Parathyroid adenoma (tissue), 2 donors: ENCODE measurements around the gene FGFR4.

Experiments used
- H2AFZ ChIP-seq: fragments of 300-600 bp; sonication (generic); one replicate; pipeline ENCODE4 v1.7.0; 2017; ENCODE audit warnings: antibody characterized with exemption, mild to moderate bottlenecking
- H3K27ac ChIP-seq: fragments of 300-600 bp; sonication (generic); one replicate; pipeline ENCODE4 v1.7.0; 2017
- H3K27me3 ChIP-seq: fragments of 300-600 bp; sonication (generic); one replicate; pipeline ENCODE4 v1.7.0; 2017; ENCODE audit warnings: low read length; ENCODE audit not compliant: control insufficient read depth, insufficient read depth
- H3K36me3 ChIP-seq: fragments of 300-600 bp; sonication (generic); one replicate; pipeline ENCODE4 v1.7.0; 2017; ENCODE audit warnings: low read length; ENCODE audit not compliant: control insufficient read depth, insufficient read depth
- H3K4me1 ChIP-seq: fragments of 300-600 bp; sonication (generic); one replicate; pipeline ENCODE4 v1.7.0; 2017; ENCODE audit warnings: control low read depth
- H3K4me2 ChIP-seq: fragments of 300-600 bp; sonication (generic); one replicate; pipeline ENCODE4 v1.7.0; 2017; ENCODE audit warnings: low read length
- H3K4me3 ChIP-seq: fragments of 300-600 bp; sonication (generic); one replicate; pipeline ENCODE4 v1.7.0; 2017; ENCODE audit warnings: low read depth, low read length
- H3K79me2 ChIP-seq: fragments of 300-600 bp; sonication (generic); one replicate; pipeline ENCODE4 v1.7.0; 2017; ENCODE audit warnings: control low read depth
- H3K9ac ChIP-seq: fragments of 300-600 bp; sonication (generic); one replicate; pipeline ENCODE4 v1.7.0; 2017; ENCODE audit warnings: mild to moderate bottlenecking
- H3K9me3 ChIP-seq: fragments of 300-600 bp; sonication (generic); one replicate; pipeline ENCODE4 v1.7.0; 2017; ENCODE audit warnings: low read length; ENCODE audit not compliant: control insufficient read depth
- TF ChIP-seq, protein P1 (sequence below): fragments of 300-600 bp; sonication (generic); IDR thresholded peaks from one replicate; pipeline ENCODE4 v1.7.0; 2017; ENCODE audit warnings: antibody characterized with exemption, mild to moderate bottlenecking
- donor health status: primary hyperparathyroidism.

Gene FGFR4

DNA sequence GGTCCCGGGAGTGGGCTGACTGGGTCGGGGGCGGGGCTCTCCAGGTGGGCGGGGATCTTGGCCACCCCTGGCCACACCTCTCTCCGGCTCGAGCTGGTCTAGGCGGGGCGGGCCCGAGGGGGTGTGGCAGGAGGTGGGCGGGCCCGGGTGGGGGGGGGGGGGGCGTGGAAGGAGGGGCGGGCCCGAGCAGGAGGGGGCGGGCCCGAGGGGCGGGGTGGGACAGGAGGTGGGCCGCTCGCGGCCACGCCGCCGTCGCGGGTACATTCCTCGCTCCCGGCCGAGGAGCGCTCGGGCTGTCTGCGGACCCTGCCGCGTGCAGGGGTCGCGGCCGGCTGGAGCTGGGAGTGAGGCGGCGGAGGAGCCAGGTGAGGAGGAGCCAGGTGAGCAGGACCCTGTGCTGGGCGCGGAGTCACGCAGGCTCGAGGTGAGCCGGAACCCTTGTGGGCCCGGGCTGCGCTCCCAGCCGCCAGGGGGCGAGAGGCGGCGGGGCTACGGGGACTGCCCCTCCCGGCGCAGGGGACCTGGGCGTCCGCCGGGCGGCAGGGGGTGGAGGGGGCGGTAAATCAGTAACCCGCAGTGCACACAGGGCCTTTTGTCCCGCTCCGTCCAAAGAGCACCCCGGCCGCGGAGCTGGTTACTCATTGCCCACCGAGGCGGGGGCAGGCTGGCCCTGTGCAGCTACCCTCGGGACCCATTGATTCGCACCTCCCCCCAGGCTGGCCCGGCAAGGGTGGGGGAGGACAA, at the start of gene FGFR4:
Gene FGFR4, plus strand, starts transcription at position 262 of the 744 bp plus-strand sequence. CDS start 2,688 bp downstream, outside the sequence.
- Histone ChIP-seq H3K4me1 (no peaks in the 10 kb centered on the region), H3K27ac (no peak within 1 kb of the TSS), H3K4me2 (peak within 1 kb of the TSS; percentile 67), H3K27me3 (no peaks in the 10 kb centered on the region), H3K36me3 (no peaks in the 10 kb centered on the region), H3K4me3 (peak within 1 kb of the TSS; percentile 34), H3K79me2 (no peaks in the 10 kb centered on the region), H3K9me3 (no peaks in the 10 kb centered on the region), H3K9ac (peak within 1 kb of the TSS; percentile 28), H2AFZ (peak within 1 kb of the TSS; percentile 86)
- TF ChIP-seq, protein P1, sequence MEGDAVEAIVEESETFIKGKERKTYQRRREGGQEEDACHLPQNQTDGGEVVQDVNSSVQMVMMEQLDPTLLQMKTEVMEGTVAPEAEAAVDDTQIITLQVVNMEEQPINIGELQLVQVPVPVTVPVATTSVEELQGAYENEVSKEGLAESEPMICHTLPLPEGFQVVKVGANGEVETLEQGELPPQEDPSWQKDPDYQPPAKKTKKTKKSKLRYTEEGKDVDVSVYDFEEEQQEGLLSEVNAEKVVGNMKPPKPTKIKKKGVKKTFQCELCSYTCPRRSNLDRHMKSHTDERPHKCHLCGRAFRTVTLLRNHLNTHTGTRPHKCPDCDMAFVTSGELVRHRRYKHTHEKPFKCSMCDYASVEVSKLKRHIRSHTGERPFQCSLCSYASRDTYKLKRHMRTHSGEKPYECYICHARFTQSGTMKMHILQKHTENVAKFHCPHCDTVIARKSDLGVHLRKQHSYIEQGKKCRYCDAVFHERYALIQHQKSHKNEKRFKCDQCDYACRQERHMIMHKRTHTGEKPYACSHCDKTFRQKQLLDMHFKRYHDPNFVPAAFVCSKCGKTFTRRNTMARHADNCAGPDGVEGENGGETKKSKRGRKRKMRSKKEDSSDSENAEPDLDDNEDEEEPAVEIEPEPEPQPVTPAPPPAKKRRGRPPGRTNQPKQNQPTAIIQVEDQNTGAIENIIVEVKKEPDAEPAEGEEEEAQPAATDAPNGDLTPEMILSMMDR = peak; percentile 50

- Histone ChIP-seq H3K4me2 (no peak overlapping the region), H3K4me1 (no peaks in the 10 kb centered on the region), H3K9me3 (no peaks in the 10 kb centered on the region), H2AFZ (no peak overlapping the region), H3K79me2 (peaks cover 16% of the 10 kb centered on the region), H3K4me3 (no peak overlapping the region), H3K27ac (no peak overlapping the region), H3K9ac (no peak overlapping the region), H3K36me3 (no peaks in the 10 kb centered on the region), H3K27me3 (no peaks in the 10 kb centered on the region)
- TF ChIP-seq, protein P1 = no peak
These were observed 49.8 kb upstream of the FGFR4 start for GRCh38 chr5:177036921-177037320.

GRCh38 chr5:177040814-177041420, 45.8 kb upstream of the FGFR4 start:
- no peaks in the 10 kb centered on the region for H3K4me1 ChIP-seq
- H3K79me2 ChIP-seq = no peaks in the 10 kb centered on the region
- H3K4me3 ChIP-seq = no peak overlapping the region
- H3K9ac ChIP-seq = no peak overlapping the region
- H3K36me3 ChIP-seq = no peaks in the 10 kb centered on the region
- TF ChIP-seq, protein P1 = no peak
- H3K4me2 ChIP-seq = no peak overlapping the region
- H3K27ac ChIP-seq = no peak overlapping the region
- no peaks in the 10 kb centered on the region for H3K9me3 ChIP-seq
- no peak overlapping the region for H2AFZ ChIP-seq
- no peaks in the 10 kb centered on the region for H3K27me3 ChIP-seq

DNA sequence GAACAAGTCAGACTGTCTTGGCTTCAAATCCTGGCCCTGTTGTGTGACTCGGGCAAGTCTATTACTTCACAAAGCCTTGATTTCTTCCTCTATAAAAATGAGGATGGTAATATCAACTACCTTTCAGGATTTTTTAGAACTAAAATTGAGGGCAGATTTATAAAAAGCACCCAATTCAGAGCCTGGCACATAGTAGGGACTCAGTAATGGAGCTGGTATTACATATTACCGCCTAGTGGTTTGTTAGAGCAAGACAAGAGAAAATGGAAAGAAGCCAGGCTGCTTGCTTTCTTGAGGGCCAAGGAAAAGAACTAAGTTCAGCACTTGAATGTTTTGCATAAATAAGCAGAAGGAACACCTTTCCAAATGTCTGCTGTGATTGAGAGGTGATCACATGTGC, 44.8 kb upstream of the FGFR4 start:
- H3K79me2 ChIP-seq = no peaks in the 10 kb centered on the region
- H3K4me2 ChIP-seq = no peak overlapping the region
- no peaks in the 10 kb centered on the region for H3K9me3 ChIP-seq
- H3K27me3 ChIP-seq = no peaks in the 10 kb centered on the region
- H3K4me1 ChIP-seq = no peaks in the 10 kb centered on the region
- H3K27ac ChIP-seq = no peak overlapping the region
- no peak overlapping the region for H2AFZ ChIP-seq
- TF ChIP-seq, protein P1 = no peak
- H3K4me3 ChIP-seq = no peak overlapping the region
- H3K36me3 ChIP-seq = no peaks in the 10 kb centered on the region
- H3K9ac ChIP-seq = no peak overlapping the region
